ENCODE measurements around the gene C11orf65.
"Not testable (repeated sequence)": the region's sequence is repeated elsewhere in the genome, so short reads cannot be mapped to it uniquely, and the experiment has no call there.

C11orf65 gene

DNA sequence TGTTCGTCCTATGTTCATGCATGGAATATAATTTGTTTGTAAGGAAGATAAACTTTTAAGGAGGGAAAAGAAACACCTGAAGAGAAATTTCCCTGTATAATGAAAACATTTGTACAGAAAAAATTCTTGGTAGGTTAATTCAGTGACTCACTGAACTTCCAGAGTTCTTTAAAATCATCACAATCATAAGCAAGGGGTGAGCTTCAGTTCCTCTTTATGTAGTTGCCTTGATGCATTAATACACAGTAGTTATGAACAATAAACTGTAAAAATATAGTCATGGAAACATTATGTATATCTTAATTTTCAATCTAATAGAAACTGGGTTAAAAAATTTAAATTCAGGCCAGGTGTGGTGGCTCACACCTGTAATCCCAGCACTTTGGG is 1.1 kb upstream of the C11orf65 start:
- no peak for DNase-seq

DNA sequence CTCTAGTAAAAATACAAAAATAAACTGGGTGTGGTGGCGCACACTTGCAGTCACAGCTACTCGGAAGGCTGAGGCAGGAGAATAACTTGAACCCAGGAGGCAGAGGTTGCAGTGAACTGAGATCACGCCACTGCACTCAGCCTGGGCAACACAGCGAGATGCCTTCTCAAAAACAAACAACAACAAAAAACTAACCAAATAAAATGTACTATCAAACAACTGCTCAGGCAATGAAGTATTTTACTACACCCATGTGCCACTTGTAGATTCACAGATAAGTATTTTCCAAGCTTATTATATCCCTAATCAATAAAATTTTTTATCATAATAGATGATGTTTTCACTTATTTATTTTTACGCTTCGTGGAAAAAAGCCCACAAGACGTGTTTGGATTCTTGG is 924 bp downstream of the C11orf65 start:
- DNase-seq: no peak

DNA sequence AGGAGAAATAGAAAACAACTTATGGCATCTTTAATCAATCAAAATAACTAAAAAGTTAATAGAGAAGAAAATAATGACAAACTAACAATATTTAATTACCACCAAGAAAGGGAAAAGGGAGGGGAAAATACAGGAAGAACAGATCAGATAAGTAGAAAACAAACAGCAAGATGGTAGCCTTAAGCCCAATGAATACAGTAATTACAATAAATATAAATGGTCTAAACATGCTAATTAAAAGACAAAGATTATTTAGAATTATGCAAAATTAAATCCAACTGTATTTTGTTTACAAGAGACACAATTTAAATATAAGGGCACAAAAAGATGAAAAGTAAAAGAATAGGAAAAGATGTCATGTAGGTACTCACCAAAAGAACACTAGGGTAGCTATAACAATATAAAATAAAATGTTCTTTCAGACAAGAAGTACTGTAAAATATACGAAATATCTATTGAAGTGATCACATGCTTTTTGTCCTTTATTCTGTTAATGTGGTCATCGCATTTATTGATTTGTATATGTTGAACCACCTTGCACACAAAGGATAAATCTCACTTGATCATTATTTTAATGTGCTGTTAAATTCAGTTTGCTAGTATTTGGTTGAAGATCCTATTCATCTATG is 14.0 kb downstream of the C11orf65 start:
- DNase-seq: no peak

DNA sequence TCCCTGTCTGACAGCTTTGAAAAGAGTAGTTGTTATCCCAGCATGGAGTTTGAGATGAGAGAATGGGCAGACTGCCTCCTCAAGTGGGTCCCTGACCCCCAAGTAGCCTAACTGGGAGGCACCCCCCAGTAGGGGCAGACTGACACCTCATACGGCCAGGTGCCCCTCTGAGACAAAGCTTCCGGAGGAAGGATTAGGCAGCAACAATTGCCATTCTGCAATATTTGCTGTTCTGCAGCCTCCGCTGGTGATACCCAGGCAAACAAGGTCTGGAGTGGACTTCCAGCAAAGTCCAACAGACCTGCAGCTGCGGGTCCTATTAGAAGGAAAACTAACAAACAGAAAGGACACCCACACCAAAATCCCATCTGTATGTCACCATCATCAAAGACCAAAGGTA is 25.9 kb downstream of the C11orf65 start:
- DNase-seq: not testable (repeated sequence)

DNA sequence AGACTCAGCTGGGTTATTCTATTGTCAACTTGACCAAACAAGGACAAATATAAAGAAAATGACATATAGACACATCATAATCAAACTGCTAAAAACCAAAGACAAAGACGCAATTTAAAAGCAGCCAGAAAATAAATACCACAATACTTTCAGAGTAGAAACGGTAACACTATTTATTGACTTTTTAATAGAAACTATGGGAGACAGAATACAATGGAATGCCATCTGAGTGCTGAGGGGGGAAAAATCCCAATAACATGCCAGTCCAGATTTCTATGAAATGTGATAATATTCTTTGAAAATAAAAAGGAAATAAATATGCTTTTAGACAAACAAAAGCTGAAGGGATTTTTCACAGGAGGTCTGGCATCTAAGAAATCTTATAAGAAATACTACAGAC is 30.7 kb downstream of the C11orf65 start:
- DNase-seq: no peak

- no peak for DNase-seq
Observed at GRCh38 chr11:108435066-108435465, 32.3 kb downstream of the C11orf65 start.

GRCh38 chr11:108432783-108433182 is 34.5 kb downstream of the C11orf65 start:
- DNase-seq: no peak

DNA sequence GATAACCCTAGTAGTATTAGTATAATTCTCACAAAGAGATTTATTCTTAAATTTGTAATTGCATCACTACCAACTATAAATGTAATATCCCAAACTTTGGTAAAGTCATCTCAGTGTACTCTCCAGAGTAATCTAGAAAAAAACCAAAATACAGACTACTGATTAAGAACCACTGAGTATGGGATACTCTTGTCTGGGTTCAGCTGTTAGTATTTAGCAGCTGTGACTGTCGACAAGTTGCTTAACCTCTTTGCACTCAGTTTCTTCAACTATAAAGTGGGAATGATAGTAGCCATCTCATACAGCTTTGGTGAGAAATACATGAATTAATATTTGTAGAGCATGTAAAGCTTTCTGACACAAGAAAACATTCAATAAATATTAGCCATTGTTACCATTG is 35.3 kb downstream of the C11orf65 start:
- DNase-seq: no peak

DNA sequence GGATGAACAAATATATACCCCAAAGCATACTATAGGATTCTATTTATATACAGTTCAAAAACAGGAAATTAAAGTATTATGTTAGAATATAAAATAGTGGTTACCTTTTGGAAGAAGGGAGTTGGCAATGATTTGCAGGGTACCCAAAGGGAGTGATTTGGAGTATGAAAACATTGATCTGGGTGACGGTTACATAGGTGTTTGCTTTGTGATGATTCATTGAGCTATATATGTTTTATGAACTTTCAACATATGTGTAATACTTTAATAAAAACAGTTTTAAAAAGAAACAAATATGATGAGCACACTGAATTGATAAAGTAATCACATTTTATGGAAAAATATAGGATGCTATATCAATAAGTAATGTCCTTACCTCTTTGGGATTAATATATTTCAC is 36.0 kb downstream of the C11orf65 start:
- no peak for DNase-seq

DNA sequence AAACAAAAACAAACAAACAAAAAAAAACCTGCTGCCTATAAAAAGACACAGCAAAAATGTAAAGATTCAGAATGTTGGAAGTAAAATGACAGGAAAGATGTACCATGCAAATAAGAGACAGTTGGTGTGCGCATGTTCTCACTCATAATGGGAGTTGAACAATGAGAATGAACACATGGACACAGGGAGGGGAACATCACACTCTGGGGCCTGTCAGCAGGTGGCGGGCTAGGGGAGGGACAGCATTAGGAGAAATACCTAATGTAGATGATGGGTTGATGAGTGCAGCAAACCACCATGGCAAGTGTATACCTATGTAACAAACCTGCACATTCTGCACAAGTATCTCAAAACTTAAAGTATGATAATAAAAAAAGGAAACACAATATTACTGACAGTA is 49.8 kb downstream of the C11orf65 start:
- DNase-seq: not testable (repeated sequence)

- no peak for DNase-seq
Observed at GRCh38 chr11:108414958-108415357, 52.4 kb downstream of the C11orf65 start.

GRCh38 chr11:108405706-108406105 is 61.6 kb downstream of the C11orf65 start:
- DNase-seq: no peak

- no peak for DNase-seq
Observed at GRCh38 chr11:108403052-108403451, 64.3 kb downstream of the C11orf65 start.

GRCh38 chr11:108402241-108402640 is 65.1 kb downstream of the C11orf65 start:
- no peak for DNase-seq

GRCh38 chr11:108398439-108398838 is 68.9 kb downstream of the C11orf65 start:
- no peak for DNase-seq

DNA sequence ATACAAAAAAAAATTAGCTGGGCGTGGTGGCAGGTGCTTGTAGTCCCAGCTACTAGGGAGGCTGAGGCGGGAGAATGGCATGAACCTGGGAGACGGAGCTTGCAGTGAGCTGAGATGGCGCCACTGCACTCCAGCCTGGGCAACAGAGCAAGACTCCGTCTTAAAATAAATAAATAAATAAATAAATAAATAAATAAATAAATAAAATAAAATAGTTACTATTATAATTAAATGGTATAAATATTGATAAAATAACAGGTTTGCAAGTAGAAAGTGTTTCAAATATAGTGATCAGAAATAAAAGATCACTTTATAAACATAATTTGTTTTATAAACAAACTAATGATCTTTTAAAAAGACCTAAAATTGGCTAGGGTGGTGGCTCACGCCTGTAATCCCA is 70.7 kb downstream of the C11orf65 start:
- not testable (repeated sequence) for DNase-seq

GRCh38 chr11:108394744-108395284 is 72.5 kb downstream of the C11orf65 start:
- no peak for DNase-seq

GRCh38 chr11:108393046-108393445 is 74.3 kb downstream of the C11orf65 start:
- no peak for DNase-seq

- DNase-seq: no peak
Observed at GRCh38 chr11:108392353-108392752, 75.0 kb downstream of the C11orf65 start.

GRCh38 chr11:108388576-108388975 is 78.8 kb downstream of the C11orf65 start:
- no peak for DNase-seq

- DNase-seq: not testable (repeated sequence)
Observed at GRCh38 chr11:108373505-108373904, 93.8 kb downstream of the C11orf65 start.

GRCh38 chr11:108370990-108371389 is 96.3 kb downstream of the C11orf65 start:
- no peak for DNase-seq

GRCh38 chr11:108370315-108370714 is 97.0 kb downstream of the C11orf65 start:
- no peak for DNase-seq

GRCh38 chr11:108369064-108369463 is 98.3 kb downstream of the C11orf65 start:
- no peak for DNase-seq

DNA sequence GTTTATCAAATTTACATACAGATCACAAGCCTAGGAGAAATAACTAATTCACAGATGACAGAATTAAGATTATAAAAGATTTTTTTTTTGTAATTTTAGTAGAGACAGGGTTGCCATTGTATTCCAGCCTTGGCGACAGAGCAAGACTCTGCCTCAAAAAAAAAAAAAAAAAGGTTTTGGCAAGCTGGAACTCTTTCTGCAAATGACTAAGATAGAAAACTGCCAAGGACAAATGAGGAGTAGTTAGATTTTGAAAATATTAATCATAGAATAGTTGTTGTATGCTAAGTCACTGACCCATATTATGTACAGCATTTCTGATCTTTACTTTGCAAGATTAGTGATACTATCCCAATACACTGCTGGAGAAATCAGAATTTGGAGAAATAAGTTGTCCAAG is 99.2 kb downstream of the C11orf65 start:
- no peak for DNase-seq
